GM12891 (cell line): ENCODE measurements around the gene PLA1A.

Experiments
- POLR2A ChIP-seq: IDR thresholded peaks from 2 replicates; pipeline ENCODE4 v1.6.1; 2011; ENCODE audit warnings: low read depth, low read length, control low read depth
- POLR2AphosphoS5 ChIP-seq: IDR thresholded peaks from 2 replicates; pipeline ENCODE4 v1.6.1; 2011; ENCODE audit warnings: low read depth, low read length, control low read depth
- SPI1 ChIP-seq: IDR thresholded peaks from 2 replicates; pipeline ENCODE4 v1.6.1; 2011; ENCODE audit warnings: low read depth, low read length, control low read depth
- TAF1 ChIP-seq: IDR thresholded peaks from 2 replicates; pipeline ENCODE4 v1.6.1; 2011; ENCODE audit warnings: low read depth, low read length, control low read depth

- TF ChIP-seq POLR2A (no peak), POLR2AphosphoS5 (no peak), TAF1 (no peak), SPI1 (no peak)
These were observed 77.6 kb downstream of the PLA1A start for GRCh38 chr3:119675188-119675874.
